Measurements from ENCODE around the gene IFI16. TPM values are rescaled to one million over a fixed set of nuclear protein-coding genes. Genes with fewer than 3 reads are reported as not detected.

The IFI16 gene
- total and polyA plus RNA-seq, 10 of the 15 experiments (the other 5 are each of a cell fraction or from before 2014, with no cell fraction given) = 120 to 375 (median 188) TPM

GRCh38 chr1:158998781-158999161, 10.9 kb upstream of the IFI16 start (continued):
- TF ChIP-seq YY1 (IDR thresholded peaks at IDR 0.05; ENCODE audit: low read depth, low read length) (no peak), SKIL (IDR thresholded peaks at IDR 0.05; ENCODE audit: low read depth, poor library complexity, severe bottlenecking) (peak; percentile 25), BHLHE40 (IDR thresholded peaks at IDR 0.05; ENCODE audit: borderline replicate concordance in 1 of 2, low read depth in 2 of 2, low read length in 1 of 2) (0 out of 4 replicates have a peak, but pooled peaks of 1 of the 2 experiments have one; percentile 53)

DNA sequence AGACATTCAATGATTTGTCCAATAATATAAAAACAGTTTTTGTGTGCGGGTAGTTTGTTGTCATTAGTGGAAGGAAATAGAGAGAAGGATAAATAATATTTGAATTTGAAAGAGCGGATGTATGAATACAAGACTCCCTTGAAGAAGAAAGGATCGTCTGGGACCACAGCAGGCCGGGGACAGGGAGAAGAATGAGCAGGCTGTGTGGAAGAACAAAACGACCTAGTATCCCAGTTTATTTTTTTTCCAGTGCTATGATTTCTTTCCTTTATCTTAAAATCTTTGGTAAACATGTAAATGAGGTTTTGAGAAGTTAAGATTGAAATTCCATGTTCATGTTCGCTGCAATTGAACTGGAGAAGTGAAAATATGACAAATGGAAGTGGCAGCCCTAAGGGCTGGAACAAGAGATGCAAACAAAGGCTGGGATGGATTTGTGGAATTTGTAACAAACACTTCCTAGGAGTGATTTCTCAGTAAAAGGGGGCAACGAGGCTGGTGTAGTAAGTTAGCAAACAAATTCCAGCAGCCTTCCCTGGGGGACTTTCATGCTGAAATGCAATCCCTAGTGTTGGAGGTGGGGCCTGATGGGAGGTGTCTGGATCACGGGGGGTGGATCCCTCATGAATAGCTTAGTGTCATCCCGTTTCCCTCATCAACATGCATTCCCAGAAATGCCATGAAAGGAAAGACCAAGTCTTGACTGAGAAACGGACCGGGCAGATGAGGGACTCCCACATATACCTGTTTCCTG, 10.2 kb upstream of the IFI16 start:
- CTCF ChIA-PET = interaction anchor here (0.5 to 3.1 kb wide), 9 partner anchors 9 to 1494 kb away, joined by 3 to 25 read pairs (median 5); no protein-coding TSS in a partner anchor
- in situ Hi-C loops (cut with MboI) = loop anchor here (5.0 to 10.0 kb wide), 3 partner anchors 207 to 715 kb away; partner anchors contain the start of gene CD1C
- no peak for TF ChIP-seq RAD51 (IDR thresholded peaks at IDR 0.05)
- no peak for TF ChIP-seq BHLHE40 (IDR thresholded peaks at IDR 0.05; ENCODE audit: borderline replicate concordance in 1 of 2, low read depth in 2 of 2, low read length in 1 of 2)
- no peak for TF ChIP-seq RUNX3 (IDR thresholded peaks at IDR 0.05; ENCODE audit: low read length)
- TF ChIP-seq, protein P1, sequence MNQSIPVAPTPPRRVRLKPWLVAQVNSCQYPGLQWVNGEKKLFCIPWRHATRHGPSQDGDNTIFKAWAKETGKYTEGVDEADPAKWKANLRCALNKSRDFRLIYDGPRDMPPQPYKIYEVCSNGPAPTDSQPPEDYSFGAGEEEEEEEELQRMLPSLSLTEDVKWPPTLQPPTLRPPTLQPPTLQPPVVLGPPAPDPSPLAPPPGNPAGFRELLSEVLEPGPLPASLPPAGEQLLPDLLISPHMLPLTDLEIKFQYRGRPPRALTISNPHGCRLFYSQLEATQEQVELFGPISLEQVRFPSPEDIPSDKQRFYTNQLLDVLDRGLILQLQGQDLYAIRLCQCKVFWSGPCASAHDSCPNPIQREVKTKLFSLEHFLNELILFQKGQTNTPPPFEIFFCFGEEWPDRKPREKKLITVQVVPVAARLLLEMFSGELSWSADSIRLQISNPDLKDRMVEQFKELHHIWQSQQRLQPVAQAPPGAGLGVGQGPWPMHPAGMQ (IDR thresholded peaks at IDR 0.05; ENCODE audit: borderline replicate concordance) = no peak
- TF ChIP-seq CBX3 (IDR thresholded peaks at IDR 0.05; ENCODE audit: borderline replicate concordance, low read depth) = no peak
- TF ChIP-seq ZNF384 (IDR thresholded peaks at IDR 0.05; ENCODE audit: borderline replicate concordance, low read depth, low read length) = no peak
- TF ChIP-seq PAX5 (IDR thresholded peaks at IDR 0.05; ENCODE audit: borderline replicate concordance, low read depth, low read length) = no peak
- TF ChIP-seq BACH1 (IDR thresholded peaks at IDR 0.05; ENCODE audit: borderline replicate concordance) = no peak
- TF ChIP-seq SREBF2 (IDR thresholded peaks at IDR 0.05; ENCODE audit: low read length) = no peak
- no peak for TF ChIP-seq PML (IDR thresholded peaks at IDR 0.05; ENCODE audit: low read length)
- TF ChIP-seq CHD1 (IDR thresholded peaks at IDR 0.05; ENCODE audit: low read depth, low read length) = no peak
- no peak for TF ChIP-seq STAT1 (conservative IDR thresholded peaks at IDR 0.05)
- TF ChIP-seq, protein P2, sequence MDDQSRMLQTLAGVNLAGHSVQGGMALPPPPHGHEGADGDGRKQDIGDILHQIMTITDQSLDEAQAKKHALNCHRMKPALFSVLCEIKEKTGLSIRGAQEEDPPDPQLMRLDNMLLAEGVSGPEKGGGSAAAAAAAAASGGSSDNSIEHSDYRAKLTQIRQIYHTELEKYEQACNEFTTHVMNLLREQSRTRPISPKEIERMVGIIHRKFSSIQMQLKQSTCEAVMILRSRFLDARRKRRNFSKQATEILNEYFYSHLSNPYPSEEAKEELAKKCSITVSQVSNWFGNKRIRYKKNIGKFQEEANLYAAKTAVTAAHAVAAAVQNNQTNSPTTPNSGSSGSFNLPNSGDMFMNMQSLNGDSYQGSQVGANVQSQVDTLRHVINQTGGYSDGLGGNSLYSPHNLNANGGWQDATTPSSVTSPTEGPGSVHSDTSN (IDR thresholded peaks at IDR 0.05; ENCODE audit: insufficient replicate concordance, low read depth, low read length) = no peak
- TF ChIP-seq FOXK2 (IDR thresholded peaks at IDR 0.05) = no peak

More for the DNA sequence above, 10.2 kb upstream of the IFI16 start:
- Histone ChIP-seq H3K79me2 (ENCODE audit: control insufficient read depth, insufficient read depth, low read length) (no peaks in the 10 kb centered on the region), H3K36me3 (ENCODE audit: control insufficient read depth in 2 of 2, insufficient read depth in 2 of 2, low read length in 1 of 2) (no peaks in the 10 kb centered on the region; a peak in 1 of 4 replicates), H2AFZ (ENCODE audit: control insufficient read depth, low read depth, low read length) (no peak overlapping the region), H3K4me2 (ENCODE audit: control insufficient read depth, insufficient read depth) (no peak overlapping the region), H3K9ac (ENCODE audit: control insufficient read depth, insufficient read depth, low read length) (no peak overlapping the region), H3K4me3 (no peak overlapping the region), H4K20me1 (ENCODE audit: control insufficient read depth, insufficient read depth) (no peaks in the 10 kb centered on the region), H3K27ac (ENCODE audit: control insufficient read depth, insufficient read depth) (no peak overlapping the region), H3K4me1 (ENCODE audit: control insufficient read depth, insufficient read depth, low read length) (peaks cover 7% of the 10 kb centered on the region), H3K9me3 (replicated peaks; ENCODE audit: control insufficient read depth, insufficient read depth, low read length) (no peaks in the 10 kb centered on the region), H3K27me3 (replicated peaks in 1 of 2; ENCODE audit: control insufficient read depth in 2 of 2, insufficient read depth in 2 of 2, low read length in 1 of 2) (no peaks in the 10 kb centered on the region)
- ATAC-seq (no peak), FAIRE-seq (no peak), DNase-seq (ENCODE audit: low read depth, low spot score) (no peak)
- ChIA-PET SMC1A (ENCODE audit: uncharacterized antibody, unreplicated experiment) (interaction anchor here (1.0 to 4.3 kb wide), 7 partner anchors 10 to 881 kb away, joined by 3 to 46 read pairs (median 5); partner anchors contain the start of gene IFI16), POLR2A (interaction anchor here (1.1 kb wide), 1 partner anchor 9 kb away, joined by 3 read pairs; no protein-coding TSS in a partner anchor), RAD21 (ENCODE audit: unreplicated experiment) (interaction anchor here (1.0 to 1.4 kb wide), 2 partner anchors 74 to 493 kb away, joined by 4 to 5 read pairs; no protein-coding TSS in a partner anchor)
- intact Hi-C loops (cut with micrococcal nuclease; ENCODE audit: unreplicated experiment) = loop anchor here (2.0 to 10.0 kb wide), 4 partner anchors 49 to 795 kb away; no protein-coding TSS in a partner anchor
- 78% methylated on average over 11 of the region's 11 CpGs for WGBS (ENCODE audit: insufficient coverage, insufficient replicate concordance, low lambda C conversion rate, missing lambda C conversion rate)
- BruUV-seq (replicated peaks) = no TSS peak
